HG03039 (cell line): Measurements from ENCODE around the gene SNUPN.
"Not testable (repeated sequence)": the region's sequence is repeated elsewhere in the genome, so short reads cannot be mapped to it uniquely, and the experiment has no call there.

Experiments
- ATAC-seq: cut with Tn5 transposase; IDR thresholded peaks from one replicate; pipeline ENCODE4 v1.9.1; 2021; ENCODE audit warnings: mild to moderate bottlenecking, moderate library complexity; ENCODE audit not compliant: unreplicated experiment

The SNUPN gene

GRCh38 chr15:75584121-75584520 is 41.4 kb downstream of the SNUPN start:
- no peak for ATAC-seq

DNA sequence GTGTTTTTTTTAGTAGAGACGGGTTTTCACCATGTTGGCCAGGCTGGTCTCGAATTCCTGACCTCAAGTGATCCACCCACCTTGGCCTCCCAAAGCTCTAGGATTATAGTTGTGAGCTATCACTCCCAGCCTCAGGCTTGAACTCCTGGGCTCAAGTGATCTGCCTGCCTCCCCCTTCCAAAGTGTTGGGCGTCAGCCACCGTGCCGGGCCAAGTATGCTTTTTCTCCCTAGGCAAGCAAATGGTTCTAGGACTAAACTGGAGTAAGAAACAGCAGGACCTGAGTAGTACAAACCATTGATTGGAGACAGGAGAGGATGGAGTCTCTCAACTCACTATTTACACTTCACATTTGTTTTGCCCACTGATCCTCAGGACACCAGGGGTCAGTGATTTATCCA is 41.8 kb downstream of the SNUPN start:
- ATAC-seq: no peak

DNA sequence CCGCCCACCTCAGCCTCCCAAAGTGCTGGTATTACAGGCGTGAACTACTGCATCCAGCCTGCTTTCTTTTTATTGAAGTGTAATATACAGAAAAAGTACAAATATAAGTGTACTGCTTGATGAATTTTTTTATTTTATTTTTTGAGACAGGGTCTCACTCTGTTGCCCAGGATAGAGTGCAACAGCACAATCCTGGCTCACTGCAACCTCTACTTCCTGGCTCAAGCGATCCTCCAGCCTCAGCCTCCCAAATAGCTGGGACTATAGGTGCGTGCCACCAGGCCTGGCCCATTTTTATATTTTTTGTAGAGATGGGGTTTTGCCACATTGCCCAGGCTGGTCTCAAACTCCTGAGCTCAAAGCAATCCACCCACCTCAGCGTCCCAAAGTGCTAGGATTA is 42.6 kb downstream of the SNUPN start:
- ATAC-seq: not testable (repeated sequence)

DNA sequence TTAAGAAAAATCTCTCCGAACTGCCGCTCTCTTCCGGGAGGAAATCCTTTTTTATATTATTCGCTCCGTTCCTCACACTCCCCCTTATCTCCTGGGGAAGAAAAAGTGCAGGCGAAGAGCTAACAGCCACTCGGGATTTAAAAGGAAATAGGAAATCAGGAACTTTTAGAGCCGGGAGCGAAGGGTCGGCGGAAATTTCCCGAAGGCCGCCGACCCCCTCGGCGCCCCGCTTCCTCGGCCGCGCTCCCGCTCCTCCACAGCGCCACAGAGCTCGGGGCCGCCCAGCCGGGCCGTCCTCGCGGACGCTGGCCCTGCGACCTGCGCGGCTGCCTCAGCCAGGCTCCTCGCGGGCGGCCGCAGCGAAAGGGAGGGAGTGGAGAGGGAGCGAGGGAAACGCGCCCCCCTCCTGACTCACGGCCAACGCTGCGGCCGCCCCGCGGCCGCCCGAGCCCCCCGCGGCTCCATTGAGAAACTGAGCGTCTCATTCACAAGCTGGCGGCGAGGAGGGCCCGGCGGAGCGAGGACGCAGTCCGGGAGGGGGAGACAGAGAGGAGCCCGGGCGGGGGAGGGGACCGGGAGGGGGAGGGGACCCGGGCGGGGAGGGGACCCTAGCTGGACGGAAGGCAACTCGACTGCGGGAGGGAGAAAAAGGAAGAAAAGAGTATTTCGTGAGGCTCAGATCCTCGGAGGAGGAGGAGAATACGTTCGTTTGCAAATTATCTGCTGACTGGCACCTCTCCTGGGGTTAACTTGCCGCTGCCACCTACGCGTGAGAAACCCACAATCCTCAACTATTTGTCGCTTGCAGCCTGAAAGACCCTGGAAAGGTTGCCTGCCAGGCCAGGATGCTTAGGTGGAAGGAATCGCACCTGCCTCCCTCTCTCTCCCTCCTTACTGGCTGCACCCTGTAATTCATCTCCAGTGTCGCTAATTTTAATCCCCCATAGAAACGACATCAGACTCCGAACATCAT is 46.3 kb downstream of the SNUPN start, which contains the start of gene PTPN9:
Gene PTPN9 (minus strand): TSS at position 368 of the 973 bp plus-strand sequence. CDS start 539 bp downstream, outside the sequence.
- peak; percentile 46 for ATAC-seq

DNA sequence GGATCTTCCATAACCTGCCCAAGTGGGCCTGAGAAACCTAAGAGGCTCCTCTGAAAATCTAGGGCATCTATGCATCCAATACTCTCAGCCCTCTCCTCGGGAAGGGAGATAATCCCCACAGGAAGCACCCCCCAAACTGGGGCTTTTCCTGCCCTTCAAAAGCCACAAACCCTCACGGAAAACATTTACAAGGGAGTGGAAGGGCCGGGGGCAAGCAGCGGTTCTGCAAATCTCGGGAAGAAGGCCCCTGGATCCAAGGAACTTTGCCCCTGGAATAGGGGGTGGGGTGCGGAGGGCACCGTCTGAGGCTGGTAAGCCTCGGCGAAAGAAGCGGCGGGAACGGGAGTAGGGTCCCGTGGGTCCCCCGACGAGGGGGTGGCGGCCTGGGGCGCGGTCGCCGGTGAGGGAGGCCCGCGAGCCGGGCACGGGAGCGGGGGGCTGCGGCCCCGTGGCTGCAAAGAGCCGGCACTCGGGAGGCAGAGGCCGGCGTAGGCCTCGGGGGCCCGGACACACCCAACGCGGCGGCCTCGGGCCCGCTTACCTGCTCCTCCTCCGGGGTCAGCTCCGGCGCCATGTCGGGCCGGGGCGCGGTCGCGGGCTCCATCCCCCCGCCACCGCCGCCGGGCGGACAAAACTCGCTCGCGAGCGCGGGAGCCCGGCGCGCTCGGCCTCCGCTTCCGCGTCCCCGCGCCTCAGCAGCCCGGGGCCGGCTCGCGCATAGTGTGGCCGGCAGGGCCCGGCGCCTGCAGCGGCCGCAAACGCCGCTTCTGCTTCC is 47.2 kb downstream of the SNUPN start:
- no peak for ATAC-seq

DNA sequence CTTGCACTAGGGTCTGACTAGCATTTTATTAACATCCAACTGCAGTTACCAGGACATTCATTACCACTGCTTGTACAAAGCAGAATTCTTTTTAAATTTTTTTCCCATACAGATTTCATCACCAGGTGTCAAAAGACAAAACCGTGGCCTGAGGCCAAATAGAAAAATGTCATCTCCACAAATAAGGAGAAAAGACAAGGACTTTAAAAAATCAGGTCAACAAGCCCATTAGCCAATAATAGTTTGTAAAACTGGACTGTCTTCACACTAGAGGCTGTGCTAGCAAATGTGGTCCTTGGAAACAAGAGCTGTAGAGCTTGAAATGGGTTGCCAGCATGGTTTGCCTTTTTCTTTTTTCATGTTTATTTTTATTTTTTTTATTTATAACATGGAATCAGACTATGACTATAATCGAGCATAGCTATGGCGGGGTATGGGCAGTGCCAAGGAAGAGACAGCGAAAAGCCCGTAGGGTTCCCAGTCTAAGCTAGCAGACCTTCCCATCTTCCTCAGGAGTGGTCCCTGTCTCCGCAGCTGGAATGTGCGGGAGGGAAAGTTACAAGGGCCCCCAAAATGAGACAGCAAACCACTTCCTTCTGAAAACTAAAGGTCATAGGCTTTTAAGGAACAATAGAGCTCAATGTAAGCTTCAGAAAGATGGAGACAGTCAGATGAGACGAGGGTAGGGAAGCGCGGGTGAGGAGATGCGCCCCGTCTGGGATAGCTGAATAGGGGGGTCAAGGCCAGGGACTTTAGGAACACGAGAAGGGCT is 47.9 kb downstream of the SNUPN start:
- ATAC-seq: no peak

- ATAC-seq: no peak
Measured at GRCh38 chr15:75573648-75574384, 51.7 kb downstream of the SNUPN start.

DNA sequence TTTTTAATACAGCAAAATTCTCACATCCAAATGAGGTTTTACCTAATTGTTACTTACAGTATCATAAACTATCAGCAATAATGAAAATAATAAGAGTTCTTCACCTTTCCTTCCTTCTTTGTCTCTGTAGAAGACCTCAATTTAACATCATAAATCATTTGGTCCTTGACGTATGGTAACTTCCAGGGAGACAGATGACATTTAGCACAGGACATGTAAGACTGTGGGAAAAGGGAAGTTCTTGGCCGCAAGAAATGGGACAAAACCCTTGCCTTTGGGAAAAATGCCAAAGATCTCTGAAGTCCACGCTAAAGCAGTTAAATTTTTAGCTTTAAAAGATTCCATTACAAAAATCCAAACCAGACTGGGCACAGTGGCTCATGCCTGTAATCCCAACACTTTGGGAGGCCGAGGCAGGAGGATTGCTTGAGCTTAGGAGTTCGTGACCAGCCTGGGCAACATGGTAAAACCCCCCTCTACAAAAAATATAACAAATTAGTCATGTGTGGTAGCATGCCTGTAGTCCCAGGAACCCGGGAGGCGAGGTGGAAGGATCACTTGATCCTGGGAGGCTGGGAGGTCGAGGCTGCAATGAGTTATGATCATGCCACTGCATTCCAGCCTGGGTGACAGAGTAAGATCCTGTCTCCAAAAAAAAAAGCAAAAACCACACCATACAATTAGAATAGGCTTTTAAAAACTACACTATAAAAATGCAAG is 55.2 kb downstream of the SNUPN start:
- no peak for ATAC-seq

- no peak for ATAC-seq
Measured at GRCh38 chr15:75565062-75565970, 60.2 kb downstream of the SNUPN start.

GRCh38 chr15:75561888-75562287 is 63.6 kb downstream of the SNUPN start:
- ATAC-seq: no peak

GRCh38 chr15:75559360-75559759 is 66.2 kb downstream of the SNUPN start:
- not testable (repeated sequence) for ATAC-seq

DNA sequence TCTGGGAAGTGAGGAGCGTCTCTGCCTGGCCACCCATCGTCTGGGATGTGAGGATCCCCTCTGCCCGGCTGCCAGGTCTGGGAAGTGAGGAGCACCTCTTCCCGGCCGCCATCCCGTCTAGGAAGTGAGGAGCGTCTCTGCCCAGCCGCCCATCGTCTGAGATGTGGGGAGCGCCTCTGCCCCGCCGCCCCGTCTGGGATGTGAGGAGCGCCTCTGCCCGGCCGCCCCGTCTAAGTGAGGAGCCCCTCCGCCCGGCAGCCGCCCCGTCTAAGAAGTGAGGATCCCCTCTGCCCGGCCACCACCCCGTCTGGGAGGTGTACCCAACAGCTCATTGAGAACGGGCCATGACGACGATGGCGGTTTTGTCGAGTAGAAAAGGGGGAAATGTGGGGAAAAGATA is 66.6 kb downstream of the SNUPN start:
- not testable (repeated sequence) for ATAC-seq

DNA sequence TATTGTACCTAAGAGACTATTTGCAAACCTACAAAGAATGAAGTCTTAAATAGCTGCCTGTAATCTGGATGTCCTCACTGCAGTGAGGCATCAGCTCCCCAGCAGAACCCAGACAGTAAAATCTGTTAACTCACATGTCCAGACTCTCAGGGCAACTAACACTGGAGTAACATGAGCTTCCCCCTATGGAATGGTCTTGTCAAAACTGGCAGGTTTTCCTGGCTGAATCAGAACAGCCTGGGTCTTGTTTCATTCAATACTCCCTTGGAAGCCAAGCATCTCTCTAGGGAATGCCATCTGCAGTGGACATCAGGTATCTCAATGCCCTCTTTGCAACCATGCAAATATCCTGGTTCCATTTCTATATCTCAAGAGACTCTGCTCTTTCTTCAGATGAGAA is 70.8 kb downstream of the SNUPN start:
- no peak for ATAC-seq

GRCh38 chr15:75553659-75554058 is 71.9 kb downstream of the SNUPN start:
- ATAC-seq: no peak

DNA sequence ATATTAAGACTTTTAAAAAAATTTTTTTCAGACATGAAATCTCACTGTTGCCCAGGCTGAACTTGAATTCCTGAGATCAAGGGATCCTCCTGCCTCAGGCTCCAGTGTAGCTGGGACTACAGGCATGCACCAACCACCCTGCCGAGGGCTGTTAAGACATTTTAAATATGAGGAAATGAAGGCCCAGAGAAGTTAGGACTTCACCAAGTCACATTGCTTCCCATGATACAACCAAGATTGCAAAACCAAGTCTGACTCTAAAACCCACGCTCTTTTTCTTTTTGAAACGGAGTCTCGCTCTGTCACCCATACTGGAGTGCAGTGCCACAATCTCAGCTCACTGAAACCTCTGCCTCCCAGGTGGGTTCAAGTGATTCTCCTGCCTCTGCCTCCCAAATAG is 74.4 kb downstream of the SNUPN start:
- no peak for ATAC-seq
